LNCaP clone FGC (cell line): ENCODE measurements around the gene CACNA1A.
A peak's percentile ranks its signal among the peaks of the same experiment; 100 is the strongest.
"Not testable (repeated sequence)": the region's sequence is repeated elsewhere in the genome, so short reads cannot be mapped to it uniquely, and the experiment has no call there.

Experiments
- DNase-seq: peaks from one replicate; pipeline ENCODE4 v3.0.0-alpha.2; 2011; ENCODE audit warnings: low read depth
- H3K4me3 ChIP-seq: 2 replicates; pipeline ENCODE4 v1.5.1; 2011; ENCODE audit warnings: mild to moderate bottlenecking, low read depth, low read length, control low read depth
- TF ChIP-seq, protein P1 (sequence below): IDR thresholded peaks from 2 replicates; pipeline ENCODE4 v1.5.1; 2012; ENCODE audit warnings: mild to moderate bottlenecking; ENCODE audit not compliant: control insufficient read depth, insufficient read depth; ENCODE audit errors: extremely low read depth

CACNA1A gene

DNA sequence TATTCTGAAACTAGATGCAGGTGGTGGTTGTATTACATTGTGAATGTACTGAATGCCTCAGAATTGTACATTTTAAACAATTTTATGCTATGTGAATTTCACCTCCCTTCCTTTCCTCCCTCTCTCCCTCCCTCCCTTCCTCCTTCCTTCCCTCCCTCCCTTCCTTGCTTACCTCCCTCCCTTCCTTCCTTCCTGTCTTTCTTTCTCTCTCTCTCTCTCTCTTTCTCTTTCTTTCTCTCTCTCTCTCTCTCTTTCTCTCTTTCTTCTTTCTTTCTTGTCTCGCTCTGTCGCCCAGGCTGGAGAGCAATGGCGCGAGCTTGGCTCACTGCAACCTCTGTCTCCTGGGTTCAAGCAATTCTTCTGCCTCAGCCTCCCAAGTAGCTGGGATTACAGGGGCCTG, 318.9 kb downstream of the CACNA1A start:
- DNase-seq = no peak
- no peak overlapping the region for H3K4me3 ChIP-seq
- TF ChIP-seq, protein P1, sequence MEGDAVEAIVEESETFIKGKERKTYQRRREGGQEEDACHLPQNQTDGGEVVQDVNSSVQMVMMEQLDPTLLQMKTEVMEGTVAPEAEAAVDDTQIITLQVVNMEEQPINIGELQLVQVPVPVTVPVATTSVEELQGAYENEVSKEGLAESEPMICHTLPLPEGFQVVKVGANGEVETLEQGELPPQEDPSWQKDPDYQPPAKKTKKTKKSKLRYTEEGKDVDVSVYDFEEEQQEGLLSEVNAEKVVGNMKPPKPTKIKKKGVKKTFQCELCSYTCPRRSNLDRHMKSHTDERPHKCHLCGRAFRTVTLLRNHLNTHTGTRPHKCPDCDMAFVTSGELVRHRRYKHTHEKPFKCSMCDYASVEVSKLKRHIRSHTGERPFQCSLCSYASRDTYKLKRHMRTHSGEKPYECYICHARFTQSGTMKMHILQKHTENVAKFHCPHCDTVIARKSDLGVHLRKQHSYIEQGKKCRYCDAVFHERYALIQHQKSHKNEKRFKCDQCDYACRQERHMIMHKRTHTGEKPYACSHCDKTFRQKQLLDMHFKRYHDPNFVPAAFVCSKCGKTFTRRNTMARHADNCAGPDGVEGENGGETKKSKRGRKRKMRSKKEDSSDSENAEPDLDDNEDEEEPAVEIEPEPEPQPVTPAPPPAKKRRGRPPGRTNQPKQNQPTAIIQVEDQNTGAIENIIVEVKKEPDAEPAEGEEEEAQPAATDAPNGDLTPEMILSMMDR = no peak

DNA sequence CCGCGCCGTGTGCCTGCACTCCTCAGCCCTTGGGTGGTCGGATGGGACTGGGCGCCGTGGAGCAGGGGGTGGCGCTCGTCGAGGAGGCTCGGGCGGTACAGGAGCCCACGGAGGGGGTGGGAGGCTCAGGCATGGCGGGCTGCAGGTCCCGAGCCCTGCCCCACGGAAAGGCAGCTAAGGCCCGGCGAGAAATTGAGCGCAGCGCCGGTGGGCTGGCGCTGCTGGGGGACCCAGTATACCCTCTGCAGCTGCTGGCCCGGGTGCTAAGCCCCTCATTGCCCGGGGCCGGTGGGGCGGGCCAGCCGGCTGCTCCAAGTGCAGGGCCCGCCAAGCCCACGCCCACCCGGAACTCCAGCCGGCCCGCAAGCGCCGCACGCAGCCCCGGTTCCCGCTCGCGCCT, 319.6 kb downstream of the CACNA1A start:
- not testable (repeated sequence) for H3K4me3 ChIP-seq, DNase-seq

DNA sequence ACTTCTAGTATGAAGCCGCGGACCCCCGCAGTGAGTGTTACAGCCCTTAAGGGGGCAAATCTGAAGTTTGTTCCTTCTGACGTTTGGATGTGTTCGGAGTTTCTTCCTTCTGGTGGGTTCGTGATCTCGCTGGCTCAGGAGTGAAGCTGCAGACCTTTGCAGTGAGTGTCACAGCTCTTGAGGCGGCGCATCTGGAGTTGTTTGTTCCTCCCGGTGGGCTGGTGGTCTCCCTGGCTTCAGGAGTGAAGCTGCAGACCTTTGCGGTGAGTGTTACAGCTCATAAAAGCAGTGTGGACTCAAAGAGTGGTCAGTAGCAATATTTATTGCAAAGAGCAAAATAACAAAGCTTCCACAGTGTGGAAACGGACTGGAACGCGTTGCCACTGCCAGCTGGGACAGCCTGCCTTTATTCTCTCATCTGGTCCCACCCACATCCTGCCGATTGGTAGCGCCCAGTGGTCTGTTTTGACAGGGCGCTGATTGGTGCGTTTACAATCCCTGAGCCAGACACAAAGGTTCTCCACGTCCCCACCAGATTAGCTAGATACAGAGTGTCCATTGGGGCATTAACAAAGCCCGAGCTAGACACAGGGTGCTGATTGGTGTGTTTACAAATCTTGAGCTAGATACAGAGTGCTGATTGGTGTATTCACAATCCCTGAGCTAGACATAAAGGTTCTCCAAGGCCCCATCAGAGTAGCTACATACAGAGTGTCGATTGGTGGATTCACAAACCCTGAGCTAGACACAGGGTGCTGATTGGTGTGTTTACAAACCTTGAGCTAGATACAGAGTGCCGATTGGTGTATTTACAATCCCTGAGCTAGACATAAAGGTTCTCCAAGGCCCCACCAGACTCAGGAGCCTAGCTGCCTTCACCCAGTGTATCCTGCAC, 320.3 kb downstream of the CACNA1A start:
- not testable (repeated sequence) for H3K4me3 ChIP-seq, DNase-seq

DNA sequence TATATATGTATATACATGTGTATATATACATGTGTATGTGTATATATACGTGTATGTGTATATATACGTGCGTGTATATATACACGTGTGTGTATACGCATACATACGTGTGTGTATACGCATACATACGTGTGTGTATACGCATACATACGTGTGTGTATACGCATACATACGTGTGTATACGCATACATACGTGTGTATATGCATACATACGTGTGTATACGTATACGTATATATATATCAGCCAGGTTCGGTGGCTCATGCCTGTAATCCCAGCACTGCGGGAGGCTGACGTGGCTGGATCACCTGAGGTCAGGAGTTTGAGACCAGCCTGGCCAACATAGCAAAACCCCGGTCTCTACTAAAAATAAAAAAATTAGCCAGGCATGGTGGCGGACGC, 321.4 kb downstream of the CACNA1A start:
- DNase-seq, H3K4me3 ChIP-seq: not testable (repeated sequence)

DNA sequence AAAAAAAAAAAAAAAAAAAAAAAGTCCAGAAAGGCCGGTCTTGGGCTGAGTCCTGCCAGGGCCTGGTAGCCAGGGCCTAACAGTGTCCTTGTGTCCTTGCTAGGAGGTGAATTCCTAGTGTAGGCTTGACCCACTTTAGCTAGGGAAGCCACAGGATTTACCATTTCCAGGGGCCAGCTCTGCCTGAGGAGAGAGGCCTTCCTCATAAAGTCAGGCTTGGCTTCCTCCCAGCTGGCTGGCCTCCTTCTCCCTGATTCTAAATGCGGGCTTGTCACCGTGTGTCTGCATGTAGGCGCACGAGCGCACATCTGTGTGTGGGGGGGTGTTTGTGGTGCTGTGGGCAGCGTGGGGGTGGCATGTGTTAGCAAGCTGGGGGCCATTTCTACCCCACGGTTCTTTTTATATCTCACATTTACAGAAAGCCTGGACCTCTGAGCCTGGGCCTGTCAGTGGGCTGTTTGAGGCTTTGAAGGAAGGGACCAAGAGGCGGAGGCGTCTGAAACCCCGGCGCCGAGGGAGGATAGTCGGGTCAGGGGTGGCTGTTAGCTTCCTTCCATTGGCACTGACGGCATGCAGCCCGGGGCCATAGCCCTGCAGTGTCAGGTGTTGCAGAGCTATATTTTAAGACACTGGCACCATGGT, 324.4 kb downstream of the CACNA1A start:
- peak; percentile 58 for DNase-seq
- TF ChIP-seq, protein P1 = no peak
- no peak overlapping the region for H3K4me3 ChIP-seq

DNA sequence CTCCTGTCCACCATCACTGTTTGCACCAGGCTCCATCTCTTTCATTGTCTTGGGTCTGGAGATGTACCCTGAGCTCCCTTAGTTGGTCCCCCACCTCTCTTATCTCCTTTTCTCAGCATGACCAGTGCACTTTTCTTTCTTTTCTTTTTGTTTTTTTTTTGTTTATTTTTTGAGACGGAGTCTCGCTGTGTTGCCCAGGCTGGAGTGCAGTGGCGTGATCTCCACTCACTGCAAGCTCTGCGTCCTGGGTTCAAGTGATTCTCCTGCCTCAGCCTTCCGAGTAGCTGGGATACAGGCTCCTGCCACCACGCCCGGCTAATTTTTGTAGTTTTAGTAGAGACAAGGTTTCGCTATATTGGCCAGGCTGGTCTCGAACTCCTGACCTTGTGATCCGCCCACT, 328.0 kb downstream of the CACNA1A start:
- H3K4me3 ChIP-seq, DNase-seq: not testable (repeated sequence)

DNA sequence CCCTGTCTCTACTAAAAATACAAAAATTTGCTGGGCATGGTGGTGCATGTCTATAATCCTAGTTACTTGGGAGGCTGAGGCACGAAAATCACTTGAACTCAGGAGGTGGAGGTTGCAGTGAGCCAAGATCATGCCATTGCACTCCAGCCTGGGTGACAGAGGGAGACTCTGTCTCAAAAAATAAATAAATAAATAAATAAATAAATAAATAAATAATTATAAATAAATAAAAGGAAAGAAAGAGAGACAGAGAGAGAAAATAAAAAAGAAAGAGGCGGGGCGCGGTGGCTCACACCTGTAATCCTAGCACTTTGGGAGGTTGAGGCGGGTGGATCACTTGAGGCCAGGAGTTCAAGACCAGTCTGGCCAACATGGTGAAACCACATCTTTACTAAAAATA, 328.7 kb downstream of the CACNA1A start:
- not testable (repeated sequence) for H3K4me3 ChIP-seq, DNase-seq

DNA sequence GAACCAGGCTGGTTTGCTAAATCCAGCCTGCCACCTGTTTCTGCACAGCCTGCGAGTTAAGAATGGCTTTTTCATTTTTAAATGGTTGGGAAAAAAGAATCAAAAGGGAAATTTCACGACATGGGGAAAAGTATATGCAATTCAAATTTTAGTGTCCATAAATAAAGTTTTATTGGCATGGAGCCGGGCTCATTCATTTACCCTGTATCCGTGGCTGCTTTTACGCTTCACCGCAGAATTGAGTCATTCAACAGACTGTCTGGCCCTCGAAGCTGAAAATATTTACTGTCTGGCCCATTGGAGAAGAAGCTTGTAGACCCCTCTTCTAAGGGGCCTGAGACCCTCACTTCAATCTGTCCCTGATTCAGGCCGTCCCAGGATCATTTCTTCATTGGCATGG, 329.9 kb downstream of the CACNA1A start:
- no peak overlapping the region for H3K4me3 ChIP-seq
- DNase-seq = no peak
- TF ChIP-seq, protein P1 = no peak

DNA sequence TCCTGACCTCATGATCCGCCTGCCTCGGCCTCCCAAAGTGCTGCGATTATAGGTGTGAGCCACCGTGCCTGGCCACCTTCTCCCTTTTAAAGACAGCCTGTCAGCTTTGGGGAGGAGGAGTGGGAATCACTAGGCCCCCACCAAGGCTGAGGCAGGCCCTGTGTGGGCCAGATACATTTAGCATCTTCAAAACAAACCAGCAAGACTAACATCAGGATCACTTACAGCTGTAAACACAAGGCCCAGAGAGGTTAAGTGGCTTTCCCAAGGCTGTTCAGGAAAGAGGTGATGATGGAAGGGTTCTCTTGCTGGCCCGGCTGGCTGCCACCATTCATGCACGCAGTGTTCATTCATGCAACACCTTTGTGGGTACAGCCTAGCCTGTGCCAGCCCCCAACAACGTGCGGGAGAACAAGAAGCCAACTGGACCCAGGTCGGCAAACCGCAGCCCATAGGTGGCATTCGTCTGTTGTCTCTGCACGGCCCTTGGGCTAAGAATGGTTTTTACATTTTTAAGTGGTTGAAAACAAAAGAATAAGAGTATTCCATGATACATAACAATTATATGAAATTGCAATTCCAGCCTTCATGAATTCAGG, 333.0 kb downstream of the CACNA1A start:
- no peak overlapping the region for H3K4me3 ChIP-seq
- TF ChIP-seq, protein P1 = no peak
- no peak for DNase-seq
